Stimulated activated naive B cell treated with anti-CD40 and anti-IgM and Interleukin-4, amounts not matched to agents 10 μg/mL and 1 μg/mL and 100 μg/mL, for 72 hours (primary cell): Measurements from ENCODE around the gene LCA5L.

Experiments
- ATAC-seq, 2 donors: fragments of 150-1000 bp; cut with Tn5 transposase; replicated peaks; 2 replicates each; pipeline ENCODE4 v1.10.0; 2021; ENCODE audit warnings: moderate library complexity in 1 of 2
- DNase-seq: peaks from one replicate; pipeline ENCODE4 v3.0.0; 2021
- H3K27ac Mint-ChIP-seq: one replicate; pipeline ENCODE4 v1.8.0; 2022; ENCODE audit warnings: mild to moderate bottlenecking, mixed read lengths
- H3K27me3 Mint-ChIP-seq, 2 donors: one replicate each; pipeline ENCODE4 v1.8.0; 2022; ENCODE audit warnings: mixed read lengths in 2 of 2
- H3K36me3 Mint-ChIP-seq, 2 donors: one replicate each; pipeline ENCODE4 v1.8.0; 2022; ENCODE audit warnings: mixed read lengths in 2 of 2, mild to moderate bottlenecking in 1 of 2
- H3K4me1 Mint-ChIP-seq, 2 donors: one replicate each; pipeline ENCODE4 v1.8.0; 2022; ENCODE audit warnings: mixed read lengths in 2 of 2, mild to moderate bottlenecking in 1 of 2
- H3K4me3 Mint-ChIP-seq, 2 donors: one replicate each; pipeline ENCODE4 v1.8.0; 2022; ENCODE audit warnings: mild to moderate bottlenecking in 2 of 2, mixed read lengths in 2 of 2, moderate library complexity in 1 of 2
- H3K9me3 Mint-ChIP-seq, 2 donors: one replicate each; pipeline ENCODE4 v1.8.0; 2022; ENCODE audit warnings: mixed read lengths in 2 of 2, mild to moderate bottlenecking in 1 of 2

LCA5L gene

DNA sequence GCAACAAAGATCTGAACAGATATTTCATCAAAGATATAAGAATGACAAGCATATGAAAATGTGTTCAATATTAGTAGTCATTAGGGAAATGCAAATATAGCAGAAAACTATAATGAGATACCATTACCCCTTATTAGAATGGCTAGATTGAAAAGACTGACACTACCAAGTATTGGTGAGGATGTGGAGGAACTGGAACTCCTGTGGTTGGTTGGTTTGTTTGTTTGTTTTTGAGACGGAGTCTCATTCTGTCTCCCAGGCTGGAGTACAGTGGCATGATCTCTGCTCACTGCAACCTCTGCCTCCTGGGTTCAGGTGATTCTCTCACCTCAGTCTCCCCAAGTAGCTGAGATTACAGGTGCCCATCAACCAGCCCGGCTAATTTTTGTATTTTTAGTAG lies 77.8 kb downstream of the LCA5L start:
- H3K4me3 Mint-ChIP-seq: no peak overlapping the region
- H3K36me3 Mint-ChIP-seq: no peaks in the 10 kb centered on the region
- no peaks in the 10 kb centered on the region for H3K9me3 Mint-ChIP-seq
- H3K27me3 Mint-ChIP-seq: peaks cover 9 to 11% of the 10 kb centered on the region in 2 donors
- DNase-seq (no peak), ATAC-seq (no peak)
- H3K27ac Mint-ChIP-seq: no peak overlapping the region
- peaks cover 0 to 6% of the 10 kb centered on the region in 2 donors for H3K4me1 Mint-ChIP-seq

DNA sequence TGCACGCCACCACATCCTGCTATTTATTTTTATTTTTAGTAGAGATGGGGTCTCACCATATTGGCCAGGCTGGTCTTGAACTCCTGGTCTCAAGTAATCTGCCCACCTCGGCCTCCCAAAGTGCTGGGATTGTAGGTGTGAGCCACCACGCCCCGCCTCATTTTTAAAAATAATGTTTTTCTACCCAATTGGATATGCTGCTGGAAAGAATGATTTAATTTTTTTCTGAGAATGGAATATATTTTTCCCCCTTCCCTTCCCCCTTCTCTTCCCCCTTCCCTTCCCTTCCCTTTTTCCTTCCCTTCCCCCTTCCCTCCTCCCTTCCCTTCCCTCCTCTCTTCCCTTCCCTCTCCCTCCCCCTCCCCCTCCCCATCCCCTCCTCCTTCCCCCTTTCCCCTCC lies 79.0 kb downstream of the LCA5L start:
- Mint-ChIP-seq H3K36me3 (no peaks in the 10 kb centered on the region), H3K27me3 (peaks cover 18 to 21% of the 10 kb centered on the region in 2 donors), H3K4me3 (no peak overlapping the region), H3K4me1 (peaks cover 0 to 6% of the 10 kb centered on the region in 2 donors), H3K27ac (no peak overlapping the region), H3K9me3 (no peaks in the 10 kb centered on the region)
- ATAC-seq (no peak), DNase-seq (no peak)

DNA sequence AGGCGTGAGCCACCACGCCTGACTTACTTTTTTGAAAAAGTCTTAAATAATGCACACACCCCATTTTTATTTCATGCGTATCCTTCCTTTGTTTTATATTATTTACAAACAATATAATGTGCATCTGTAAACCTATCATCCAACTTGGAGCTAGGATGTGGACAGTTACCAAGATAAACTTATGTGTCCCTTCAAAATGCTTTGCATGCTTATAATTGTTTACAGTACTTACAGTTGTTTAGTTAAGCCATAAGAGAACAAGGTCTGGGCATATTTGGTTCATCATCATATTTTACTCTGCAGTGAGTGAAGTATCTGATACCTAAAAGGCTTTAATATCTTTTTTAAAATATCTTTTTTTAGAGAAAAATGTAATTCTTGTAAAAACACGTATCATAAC lies 80.6 kb downstream of the LCA5L start:
- Mint-ChIP-seq H3K4me1 (no peaks in the 10 kb centered on the region), H3K27me3 (peaks cover 20 to 30% of the 10 kb centered on the region in 2 donors), H3K9me3 (no peaks in the 10 kb centered on the region), H3K27ac (no peak overlapping the region), H3K4me3 (no peak overlapping the region), H3K36me3 (no peaks in the 10 kb centered on the region)
- ATAC-seq: no peak
- no peak for DNase-seq

DNA sequence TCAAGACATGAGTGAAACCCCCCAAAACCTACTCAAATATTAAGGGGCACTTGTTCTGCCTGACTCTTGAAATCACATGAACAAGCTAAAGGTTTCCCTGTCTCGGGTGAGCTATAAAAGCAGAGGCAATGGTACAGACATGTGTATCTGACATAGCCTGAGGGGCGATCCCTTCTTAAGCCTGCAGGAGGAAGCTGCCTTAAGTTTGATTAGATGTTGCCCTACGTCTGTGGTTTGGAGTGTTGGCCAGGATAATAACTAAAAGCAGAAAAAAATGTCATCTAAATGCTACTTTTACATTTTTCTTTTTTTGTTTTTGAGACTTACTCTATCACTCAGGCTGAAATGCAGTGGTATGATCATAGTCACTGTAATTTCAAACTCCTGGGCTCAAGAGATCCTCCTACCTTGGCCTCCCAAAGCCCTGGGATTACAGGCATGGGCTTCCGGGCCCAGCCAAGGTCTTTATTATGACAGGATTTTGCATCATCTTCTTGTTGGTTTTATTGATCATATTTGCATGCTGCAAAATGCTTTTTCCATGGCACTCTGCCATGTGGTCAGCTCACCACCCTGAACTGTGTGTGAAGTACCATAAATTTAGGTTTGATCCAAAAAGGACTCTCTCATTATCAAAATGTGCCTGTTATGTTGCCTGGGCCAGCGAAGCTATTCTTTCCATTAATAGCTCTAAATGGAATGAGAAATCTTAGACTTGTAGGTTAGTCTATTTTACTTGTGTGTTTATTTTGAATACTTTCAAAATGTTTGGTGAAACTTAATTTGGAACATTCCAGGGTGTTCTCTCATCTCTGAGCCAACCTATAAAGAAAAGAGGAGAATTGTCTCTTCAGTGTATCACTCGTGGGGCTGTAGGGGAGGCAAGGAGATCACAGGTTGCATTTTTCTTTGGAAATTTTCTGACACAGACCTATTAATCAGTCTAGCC lies 81.7 kb downstream of the LCA5L start:
- Mint-ChIP-seq H3K27ac (no peak overlapping the region), H3K4me3 (no peak overlapping the region), H3K4me1 (no peaks in the 10 kb centered on the region), H3K27me3 (peaks cover 20 to 26% of the 10 kb centered on the region in 2 donors), H3K9me3 (no peaks in the 10 kb centered on the region), H3K36me3 (no peaks in the 10 kb centered on the region)
- DNase-seq (no peak), ATAC-seq (no peak)

DNA sequence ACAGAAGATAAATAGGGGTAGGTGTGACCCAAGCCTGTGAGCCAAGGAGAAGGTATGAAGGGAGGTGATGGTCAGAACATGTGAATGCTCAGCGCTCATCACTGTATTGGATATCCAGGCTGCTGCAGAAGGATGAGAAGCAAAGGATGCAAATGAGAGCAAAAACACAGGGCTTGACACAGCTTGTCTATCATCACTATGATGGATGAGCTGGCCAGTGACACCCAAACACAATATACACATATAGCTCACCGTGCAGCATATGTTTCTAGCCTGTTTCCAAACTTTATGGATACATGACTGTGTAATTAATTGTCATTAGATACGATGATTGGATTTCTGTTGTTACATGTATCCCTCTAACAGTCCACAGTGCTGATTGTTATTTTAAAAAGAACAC lies 82.8 kb downstream of the LCA5L start:
- H3K4me3 Mint-ChIP-seq: no peak overlapping the region
- no peaks in the 10 kb centered on the region for H3K4me1 Mint-ChIP-seq
- no peaks in the 10 kb centered on the region for H3K36me3 Mint-ChIP-seq
- H3K27me3 Mint-ChIP-seq: peaks cover 17 to 26% of the 10 kb centered on the region in 2 donors
- ATAC-seq: no peak
- DNase-seq: no peak
- no peak overlapping the region for H3K27ac Mint-ChIP-seq
- H3K9me3 Mint-ChIP-seq: no peaks in the 10 kb centered on the region

DNA sequence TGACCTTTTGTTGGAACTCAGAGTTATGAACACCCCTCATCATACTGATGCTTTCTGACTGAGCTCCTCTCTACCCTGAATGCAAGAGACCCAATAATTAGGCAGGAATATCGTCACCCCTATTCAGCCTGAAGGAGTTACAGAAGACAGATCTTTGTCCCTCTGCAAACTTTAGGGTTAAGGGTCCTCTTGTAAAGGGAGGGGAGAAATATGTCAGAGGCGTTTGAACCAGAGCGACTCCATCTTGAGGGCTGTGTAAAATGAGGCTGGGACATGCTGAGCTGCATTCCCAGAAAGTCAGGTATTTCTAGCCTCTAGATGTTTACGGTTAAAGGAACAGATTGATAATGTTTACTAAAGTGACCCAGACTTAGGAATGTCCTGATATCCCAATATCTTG lies 86.2 kb downstream of the LCA5L start:
- no peaks in the 10 kb centered on the region for H3K4me1 Mint-ChIP-seq
- H3K27me3 Mint-ChIP-seq: peaks cover 24 to 38% of the 10 kb centered on the region in 2 donors
- H3K36me3 Mint-ChIP-seq: no peaks in the 10 kb centered on the region
- no peak for ATAC-seq
- DNase-seq: no peak
- H3K9me3 Mint-ChIP-seq: no peaks in the 10 kb centered on the region
- H3K27ac Mint-ChIP-seq: no peak overlapping the region
- no peak overlapping the region for H3K4me3 Mint-ChIP-seq
